ENCODE measurements around the gene ACOT7.
"Not testable (repeated sequence)": the region's sequence is repeated elsewhere in the genome, so short reads cannot be mapped to it uniquely, and the experiment has no call there.

ACOT7 gene

GRCh38 chr1:6393400-6394187, at the start of gene ACOT7:
Gene ACOT7, minus strand, starts transcription at chr1:6393767. Its CDS starts 368 bp downstream, at chr1:6393399.
- DNase-seq = peak; percentile 95

- no peak for DNase-seq
Measured at GRCh38 chr1:6441586-6441985, 48.0 kb upstream of the ACOT7 start.

- peak; percentile 87 for DNase-seq
Measured at GRCh38 chr1:6440198-6441126, 46.9 kb upstream of the ACOT7 start.

- peak; percentile 82 for DNase-seq
Measured at GRCh38 chr1:6438047-6438525, 44.5 kb upstream of the ACOT7 start.

- DNase-seq = not testable (repeated sequence)
Measured at GRCh38 chr1:6437012-6437700, 43.6 kb upstream of the ACOT7 start.

- not testable (repeated sequence) for DNase-seq
Measured at GRCh38 chr1:6436277-6436676, 42.7 kb upstream of the ACOT7 start.

GRCh38 chr1:6435547-6435946, 42.0 kb upstream of the ACOT7 start:
- no peak for DNase-seq

GRCh38 chr1:6435129-6435528, 41.6 kb upstream of the ACOT7 start:
- DNase-seq = no peak

GRCh38 chr1:6434186-6434585, 40.6 kb upstream of the ACOT7 start:
- DNase-seq = no peak

- not testable (repeated sequence) for DNase-seq
Measured at GRCh38 chr1:6431645-6432579, 38.3 kb upstream of the ACOT7 start.

- peak; percentile 55 for DNase-seq
Measured at GRCh38 chr1:6429660-6430411, 36.3 kb upstream of the ACOT7 start.

- DNase-seq = not testable (repeated sequence)
Measured at GRCh38 chr1:6428453-6428852, 34.9 kb upstream of the ACOT7 start.

GRCh38 chr1:6427441-6428390, 34.1 kb upstream of the ACOT7 start:
- no peak for DNase-seq

GRCh38 chr1:6426972-6427350, 33.4 kb upstream of the ACOT7 start:
- DNase-seq = no peak

- no peak for DNase-seq
Measured at GRCh38 chr1:6426277-6426971, 32.9 kb upstream of the ACOT7 start.

GRCh38 chr1:6425658-6426057, 32.1 kb upstream of the ACOT7 start:
- DNase-seq = no peak

GRCh38 chr1:6424619-6425593, 31.3 kb upstream of the ACOT7 start, which contains the start of gene ESPN:
Gene ESPN, plus strand, starts transcription at chr1:6424776. Its CDS starts 180 bp downstream, at chr1:6424956.
- no peak for DNase-seq
